IMR-90 (cell line): Measurements from ENCODE around the gene VEGFA. TPM values are rescaled to one million over a fixed set of nuclear protein-coding genes. Genes with fewer than 3 reads are reported as not detected.

Source experiments
- ATAC-seq: fragments of 200-7000 bp; cut with Tn5 transposase; 2 replicates; pipeline ENCODE4 v1.9.1; 2020; ENCODE audit warnings: low read depth, mild to moderate bottlenecking, moderate library complexity
- BruUV-seq: library from RNA; stranded (reverse); fragments of 400-500 nt; replicated peaks from 2 replicates; lab custom pipeline; 2021; lab: Mats Ljungman, UMichigan
- CTCF ChIA-PET: fragments of 300-600 bp; formaldehyde crosslinking; extraction: SDS; loops from one replicate; lab custom pipeline; 2021; ENCODE audit warnings: antibody characterized with exemption; lab: Yijun Ruan, JAX
- POLR2A ChIA-PET: fragments of 300-600 bp; sonication (Branson Sonifier 250); formaldehyde crosslinking; loops from one replicate; lab custom pipeline; 2022; ENCODE audit warnings: antibody characterized with exemption; ENCODE audit not compliant: unreplicated experiment; lab: Charles Lee
- DNase-seq: peaks from one replicate; pipeline ENCODE4 v3.0.0; 2013
- H2AFZ ChIP-seq: replicated peaks from 2 replicates; pipeline ENCODE3; 2013; ENCODE audit warnings: low read length, mild to moderate bottlenecking; ENCODE audit not compliant: poor library complexity
- H2AK5ac ChIP-seq: 2 replicates; pipeline ENCODE4 v1.6.1; 2013; ENCODE audit warnings: low read depth, low read length, inconsistent platforms
- H2AK9ac ChIP-seq: replicated peaks from 2 replicates; pipeline ENCODE3; 2013; ENCODE audit warnings: mild to moderate bottlenecking, low read depth, low read length, moderate library complexity; ENCODE audit not compliant: poor library complexity
- H2BK120ac ChIP-seq: 2 replicates; pipeline ENCODE4 v1.6.1; 2013; ENCODE audit warnings: low read depth, low read length, inconsistent platforms
- H2BK15ac ChIP-seq: 3 replicates; pipeline ENCODE4 v1.6.1; 2013; ENCODE audit warnings: low read depth, low read length, inconsistent platforms
- H2BK20ac ChIP-seq: 2 replicates; pipeline ENCODE4 v1.6.1; 2013; ENCODE audit warnings: low read depth, mild to moderate bottlenecking, inconsistent platforms, low read length, moderate library complexity
- H2BK5ac ChIP-seq: 2 replicates; pipeline ENCODE4 v1.6.1; 2013; ENCODE audit warnings: mild to moderate bottlenecking, low read depth, low read length, inconsistent platforms; ENCODE audit not compliant: poor library complexity, severe bottlenecking
- H3K14ac ChIP-seq: replicated peaks from 2 replicates; pipeline ENCODE4 v1.6.1; 2013; ENCODE audit warnings: low read depth, low read length, inconsistent platforms
- H3K18ac ChIP-seq: 2 replicates; pipeline ENCODE4 v1.6.1; 2013; ENCODE audit warnings: low read depth, low read length, control low read depth
- H3K23ac ChIP-seq: 2 replicates; pipeline ENCODE4 v1.6.1; 2013; ENCODE audit warnings: low read depth, low read length, inconsistent platforms
- H3K27ac ChIP-seq: 2 replicates; pipeline ENCODE4 v1.5.1; 2013; ENCODE audit warnings: mild to moderate bottlenecking, control low read depth, low read length; ENCODE audit not compliant: insufficient read depth
- H3K27me3 ChIP-seq: 2 replicates; pipeline ENCODE4 v1.6.1; 2013; ENCODE audit warnings: low read length; ENCODE audit not compliant: control insufficient read depth, insufficient read depth
- H3K36me3 ChIP-seq: 2 replicates; pipeline ENCODE4 v1.6.1; 2013; ENCODE audit warnings: low read length, mixed read lengths; ENCODE audit not compliant: control insufficient read depth, insufficient read depth
- H3K4ac ChIP-seq: 2 replicates; pipeline ENCODE4 v1.6.1; 2013; ENCODE audit warnings: low read depth, low read length, inconsistent platforms
- H3K4me1 ChIP-seq: 2 replicates; pipeline ENCODE4 v1.6.1; 2013; ENCODE audit warnings: low read length, mixed read lengths; ENCODE audit not compliant: control insufficient read depth, insufficient read depth
- H3K4me2 ChIP-seq: 2 replicates; pipeline ENCODE4 v1.6.1; 2013; ENCODE audit warnings: low read depth, mild to moderate bottlenecking, control low read depth, low read length, moderate library complexity
- H3K4me3 ChIP-seq: 2 replicates; pipeline ENCODE4 v1.5.1; 2013; ENCODE audit warnings: low read depth, mild to moderate bottlenecking, control low read depth, low read length, moderate library complexity; ENCODE audit not compliant: insufficient read depth
- H3K56ac ChIP-seq: 2 replicates; pipeline ENCODE4 v1.6.1; 2013; ENCODE audit warnings: low read length, inconsistent platforms; ENCODE audit not compliant: insufficient read depth; ENCODE audit errors: extremely low read depth
- H3K79me1 ChIP-seq, 2 experiments: 2 replicates each; pipeline ENCODE4 v1.6.1; 2013; ENCODE audit warnings: low read length in 2 of 2, inconsistent platforms in 1 of 2, low read depth in 1 of 2
- H3K9ac ChIP-seq: 2 replicates; pipeline ENCODE4 v1.6.1; 2013; ENCODE audit warnings: low read depth, low read length, control low read depth
- H3K9me1 ChIP-seq: 2 replicates; pipeline ENCODE4 v1.6.1; 2013; ENCODE audit warnings: low read length, inconsistent platforms; ENCODE audit not compliant: insufficient read depth
- H3K9me3 ChIP-seq: 2 replicates; pipeline ENCODE4 v1.6.1; 2013; ENCODE audit warnings: low read length; ENCODE audit not compliant: control insufficient read depth, insufficient read depth
- H4K20me1 ChIP-seq: 2 replicates; pipeline ENCODE4 v1.6.1; 2013; ENCODE audit warnings: low read length, inconsistent platforms; ENCODE audit not compliant: insufficient read depth
- H4K5ac ChIP-seq: 2 replicates; pipeline ENCODE4 v1.6.1; 2013; ENCODE audit warnings: mild to moderate bottlenecking, low read depth, low read length, control low read depth
- H4K8ac ChIP-seq, 2 experiments: 2 replicates each; pipeline ENCODE4 v1.6.1; 2013; ENCODE audit warnings: low read depth in 2 of 2, low read length in 2 of 2, control low read depth in 1 of 2, inconsistent platforms in 1 of 2
- H4K91ac ChIP-seq: 2 replicates; pipeline ENCODE4 v1.6.1; 2013; ENCODE audit warnings: low read depth, low read length, inconsistent platforms; ENCODE audit not compliant: insufficient read depth
- RFX5 ChIP-seq: IDR thresholded peaks from 2 replicates; pipeline ENCODE4 v1.8.0; 2012; ENCODE audit warnings: low read depth, mild to moderate bottlenecking, low read length, moderate library complexity
- WGBS, 2 experiments: methylation state at CpG; one replicate each; pipeline versions ENCODE4 v1.1.5 to v1.1.7; 2013; ENCODE audit warnings: missing lambda C conversion rate in 2 of 2; ENCODE audit not compliant: insufficient read length in 1 of 2; ENCODE audit errors: extremely low coverage in 2 of 2; 5-methylcytosine and 5-hydroxymethylcytosine counted together
- dilution Hi-C: fragments of 300-500 bp; cut with HindIII; formaldehyde crosslinking; loops from one replicate; pipeline ENCODE4 v1.14.3; 2018; ENCODE audit warnings: low sequenced_read_pairs; ENCODE audit not compliant: unreplicated experiment
- in situ Hi-C: fragments of 300-500 bp; cut with MboI; formaldehyde crosslinking; loops from 3 replicates; pipeline ENCODE4 v1.14.3; 2019; ENCODE audit warnings: low sequenced_read_pairs, inconsistent platforms, mixed read lengths
- intact Hi-C: fragments of 100-400 bp; cut with micrococcal nuclease; formaldehyde crosslinking; loops from 2 replicates; pipeline ENCODE4 v1.10.0; 2022
- polyA plus RNA-seq, 3 experiments: library from polyadenylated mRNA; depleted of rRNA; stranded (reverse); fragments of >200 nt; gene quantifications; 2 replicates each; pipeline ENCODE4 v1.2.3, GENCODE V29; 2012; ENCODE audit warnings: low replicate concordance in 1 of 3
- total RNA-seq: library from RNA; depleted of rRNA; stranded (reverse); fragments of >200 nt; gene quantifications from 2 replicates; pipeline ENCODE4 v1.2.3, GENCODE V29; 2012
- TF ChIP-seq, protein P1 (sequence below): fragments of 150-350 bp; IDR thresholded peaks from 2 replicates; pipeline ENCODE4 v1.6.1; 2017; ENCODE audit warnings: mild to moderate bottlenecking, antibody characterized with exemption, low read length, low read depth
- TF ChIP-seq, protein P2 (sequence below): conservative IDR thresholded peaks from 2 replicates; pipeline ENCODE4 v1.5.1; 2012; ENCODE audit warnings: mild to moderate bottlenecking, low read depth, low read length, improper control_type of control experiment

VEGFA gene
- total and polyA plus RNA-seq, 2 of the 4 experiments (the other 2 are of a cell fraction): 190 to 234 TPM

DNA sequence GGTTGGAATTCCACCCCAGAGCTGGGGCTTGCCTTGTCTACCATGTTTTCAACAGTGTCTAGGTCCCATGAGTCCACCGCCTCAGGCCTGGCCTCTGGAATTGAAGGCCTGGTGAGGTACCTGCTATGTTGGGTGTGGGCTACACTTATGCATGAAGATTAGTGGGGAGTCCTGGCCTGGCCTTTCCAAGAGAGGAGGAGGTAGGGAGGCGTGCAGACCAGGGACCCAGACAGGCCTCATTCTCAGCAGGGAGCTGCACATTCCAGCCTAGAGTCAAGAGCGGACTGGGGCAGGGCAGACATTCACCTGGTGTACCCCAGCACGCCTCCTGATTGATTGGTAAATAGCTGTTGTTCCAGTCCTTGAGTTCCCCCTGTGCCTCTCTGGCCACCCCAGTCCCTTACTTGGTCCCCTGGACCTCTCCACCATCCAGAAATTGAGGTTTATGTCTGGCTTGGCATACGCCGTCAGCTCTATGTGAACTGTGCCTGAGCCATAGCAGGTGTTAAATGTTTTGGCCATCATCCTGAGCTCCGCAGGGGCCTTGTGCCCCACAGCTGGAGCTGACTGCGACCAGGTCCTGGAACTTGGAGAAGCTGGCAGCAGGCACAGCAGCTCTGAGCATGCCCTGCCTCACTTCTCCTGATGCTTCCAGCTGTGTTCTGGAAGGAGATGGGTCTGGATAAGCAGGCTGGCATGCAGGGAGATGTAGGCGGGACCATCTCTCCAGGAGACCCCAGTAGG, 8.2 kb upstream of the VEGFA start:
- no peak overlapping the region for H3K56ac ChIP-seq
- H3K4ac ChIP-seq: no peak overlapping the region
- peaks cover 29% of the 10 kb centered on the region for H3K27me3 ChIP-seq
- H2BK120ac ChIP-seq: no peak overlapping the region
- 63% methylated on average over 5 of the region's 9 CpGs; no CpG with 5 or more reads in 1 of the 2 experiments for WGBS, 2 experiments
- H3K36me3 ChIP-seq: no peaks in the 10 kb centered on the region
- H3K79me1 ChIP-seq: no peaks in the 10 kb centered on the region
- ChIA-PET POLR2A (no interaction called here), CTCF (no interaction called here)
- no peak overlapping the region for H2BK20ac ChIP-seq
- TF ChIP-seq, protein P1, sequence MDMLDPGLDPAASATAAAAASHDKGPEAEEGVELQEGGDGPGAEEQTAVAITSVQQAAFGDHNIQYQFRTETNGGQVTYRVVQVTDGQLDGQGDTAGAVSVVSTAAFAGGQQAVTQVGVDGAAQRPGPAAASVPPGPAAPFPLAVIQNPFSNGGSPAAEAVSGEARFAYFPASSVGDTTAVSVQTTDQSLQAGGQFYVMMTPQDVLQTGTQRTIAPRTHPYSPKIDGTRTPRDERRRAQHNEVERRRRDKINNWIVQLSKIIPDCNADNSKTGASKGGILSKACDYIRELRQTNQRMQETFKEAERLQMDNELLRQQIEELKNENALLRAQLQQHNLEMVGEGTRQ: no peak
- TF ChIP-seq RFX5: no peak
- TF ChIP-seq, protein P2, sequence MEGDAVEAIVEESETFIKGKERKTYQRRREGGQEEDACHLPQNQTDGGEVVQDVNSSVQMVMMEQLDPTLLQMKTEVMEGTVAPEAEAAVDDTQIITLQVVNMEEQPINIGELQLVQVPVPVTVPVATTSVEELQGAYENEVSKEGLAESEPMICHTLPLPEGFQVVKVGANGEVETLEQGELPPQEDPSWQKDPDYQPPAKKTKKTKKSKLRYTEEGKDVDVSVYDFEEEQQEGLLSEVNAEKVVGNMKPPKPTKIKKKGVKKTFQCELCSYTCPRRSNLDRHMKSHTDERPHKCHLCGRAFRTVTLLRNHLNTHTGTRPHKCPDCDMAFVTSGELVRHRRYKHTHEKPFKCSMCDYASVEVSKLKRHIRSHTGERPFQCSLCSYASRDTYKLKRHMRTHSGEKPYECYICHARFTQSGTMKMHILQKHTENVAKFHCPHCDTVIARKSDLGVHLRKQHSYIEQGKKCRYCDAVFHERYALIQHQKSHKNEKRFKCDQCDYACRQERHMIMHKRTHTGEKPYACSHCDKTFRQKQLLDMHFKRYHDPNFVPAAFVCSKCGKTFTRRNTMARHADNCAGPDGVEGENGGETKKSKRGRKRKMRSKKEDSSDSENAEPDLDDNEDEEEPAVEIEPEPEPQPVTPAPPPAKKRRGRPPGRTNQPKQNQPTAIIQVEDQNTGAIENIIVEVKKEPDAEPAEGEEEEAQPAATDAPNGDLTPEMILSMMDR: no peak
- no peak for DNase-seq
- no peak overlapping the region for H2BK15ac ChIP-seq
- no peaks in the 10 kb centered on the region for H3K9me3 ChIP-seq
- no peak overlapping the region for H3K14ac ChIP-seq
- BruUV-seq: no TSS peak
- H3K4me1 ChIP-seq: peaks cover 10% of the 10 kb centered on the region
- H3K23ac ChIP-seq: no peak overlapping the region
- H4K91ac ChIP-seq: no peak overlapping the region
- dilution Hi-C loops: no loop called here
- H4K20me1 ChIP-seq: no peaks in the 10 kb centered on the region
- no peak overlapping the region for H2AK9ac ChIP-seq
- in situ Hi-C loops: no loop called here
- H2AK5ac ChIP-seq: no peak overlapping the region
- no peak overlapping the region for H3K4me3 ChIP-seq
- H3K18ac ChIP-seq: no peak overlapping the region
- no peak overlapping the region for H2BK5ac ChIP-seq
- intact Hi-C loops: no loop called here
- H3K4me2 ChIP-seq: no peak overlapping the region
- ATAC-seq: no peak
- no peaks in the 10 kb centered on the region for H3K9me1 ChIP-seq
- no peak overlapping the region for H3K27ac ChIP-seq
- no peak overlapping the region for H4K8ac ChIP-seq
- no peak overlapping the region for H4K5ac ChIP-seq
- H2AFZ ChIP-seq: no peak overlapping the region
- no peak overlapping the region for H3K9ac ChIP-seq
